HepG2 (cell line): ENCODE measurements around the gene COMP. TPM values are rescaled to one million over a fixed set of nuclear protein-coding genes. Genes with fewer than 3 reads are reported as not detected.

Experiments used
- CENPBD1 ChIP-seq: sonication (generic); formaldehyde crosslinking; IDR thresholded peaks from 2 replicates; pipeline ENCODE4 v1.8.0; 2022; ENCODE audit warnings: missing genetic modification reagents, low read depth, mild to moderate bottlenecking, borderline replicate concordance
- GABPB1 ChIP-seq: IDR thresholded peaks from 2 replicates; pipeline ENCODE4 v1.6.1; 2016; ENCODE audit warnings: mild to moderate bottlenecking, missing genetic modification reagents, moderate library complexity, missing compliant biosample characterization
- HCFC1 ChIP-seq: fragments of 150-350 bp; IDR thresholded peaks from 2 replicates; pipeline ENCODE4 v1.6.1; 2014; ENCODE audit warnings: low read depth, low read length
- HDAC2 ChIP-seq: sonication (generic); formaldehyde crosslinking; IDR thresholded peaks from 2 replicates; pipeline ENCODE4 v1.4.0; 2020; ENCODE audit warnings: missing genetic modification reagents
- KDM4B ChIP-seq: sonication (generic); formaldehyde crosslinking; IDR thresholded peaks from 2 replicates; pipeline ENCODE4 v1.4.0; 2020; ENCODE audit warnings: missing genetic modification reagents
- NKX3-1 ChIP-seq: sonication (generic); formaldehyde crosslinking; IDR thresholded peaks from 2 replicates; pipeline ENCODE4 v1.5.0; 2020; ENCODE audit warnings: missing genetic modification reagents
- SALL1 ChIP-seq: sonication (generic); formaldehyde crosslinking; IDR thresholded peaks from 2 replicates; pipeline ENCODE4 v1.8.0; 2022; ENCODE audit warnings: mild to moderate bottlenecking, missing genetic modification reagents
- SIX4 ChIP-seq: sonication (generic); formaldehyde crosslinking; IDR thresholded peaks from 2 replicates; pipeline ENCODE4 v1.4.0; 2020; ENCODE audit warnings: missing genetic modification reagents
- SOX6 ChIP-seq, 2 experiments: fragments of 450-650 bp in 1 of 2; sonication (generic) in 1 of 2; formaldehyde crosslinking in 1 of 2; IDR thresholded peaks; 2 replicates each; pipeline versions ENCODE4 v1.4.0 to v1.6.1; 2017 to 2020; ENCODE audit warnings: antibody characterized with exemption in 1 of 2, mild to moderate bottlenecking in 1 of 2, missing genetic modification reagents in 1 of 2
- ZBED4 ChIP-seq: sonication (generic); formaldehyde crosslinking; IDR thresholded peaks from 2 replicates; pipeline ENCODE4 v1.4.0; 2020; ENCODE audit warnings: missing genetic modification reagents, borderline replicate concordance
- ZNF138 ChIP-seq: sonication (generic); formaldehyde crosslinking; IDR thresholded peaks from 2 replicates; pipeline ENCODE4 v1.5.0; 2020; ENCODE audit warnings: mild to moderate bottlenecking, low read depth, missing genetic modification reagents
- ZNF550 ChIP-seq: sonication (generic); formaldehyde crosslinking; IDR thresholded peaks from 2 replicates; pipeline ENCODE4 v1.4.0; 2020; ENCODE audit warnings: mild to moderate bottlenecking, missing genetic modification reagents, borderline replicate concordance
- ZNF563 ChIP-seq: sonication (generic); formaldehyde crosslinking; IDR thresholded peaks from 2 replicates; pipeline ENCODE4 v1.8.0; 2022; ENCODE audit warnings: mild to moderate bottlenecking, moderate library complexity, missing genetic modification reagents
- ZNF720 ChIP-seq: sonication (generic); formaldehyde crosslinking; IDR thresholded peaks from 2 replicates; pipeline ENCODE4 v1.4.0; 2020; ENCODE audit warnings: missing genetic modification reagents
- ZSCAN29 ChIP-seq: sonication (generic); formaldehyde crosslinking; conservative IDR thresholded peaks from 2 replicates; pipeline ENCODE4 v1.4.0; 2020; ENCODE audit warnings: mild to moderate bottlenecking, missing genetic modification reagents
- polyA plus RNA-seq, 8 experiments: library from polyadenylated mRNA; depleted of rRNA in 3 of 8; stranded (reverse) in 7 of 8; unstranded in 1 of 8; fragments of >200 nt; fragmentation: Illumina TruSeq in 4 of 8; extraction: Trizol in 4 of 8; gene quantifications; 2 replicates each; pipeline versions ENCODE4 v1.2.1 to v1.2.3, GENCODE V29; 2011 to 2016; ENCODE audit warnings: low read depth in 4 of 8, missing spikeins in 1 of 8, mixed read lengths in 1 of 8; ENCODE audit not compliant: insufficient read depth in 1 of 8
- total RNA-seq, 5 experiments: library from RNA; depleted of rRNA; stranded (reverse); fragments of >200 nt; fragmentation: Illumina TruSeq; extraction: Trizol; gene quantifications; 2 replicates each; pipeline ENCODE4 v1.2.3, GENCODE V29; 2016; ENCODE audit warnings: low read depth in 1 of 5
- TF ChIP-seq, protein P1 (sequence below), 2 experiments: sonication (generic) in 1 of 2; formaldehyde crosslinking in 1 of 2; IDR thresholded peaks; 2 replicates each; pipeline versions ENCODE4 v1.4.0 to v1.6.1; 2016 to 2020; ENCODE audit warnings: borderline replicate concordance in 1 of 2, low read depth in 1 of 2, mild to moderate bottlenecking in 1 of 2, missing genetic modification reagents in 1 of 2

Gene COMP
- total and polyA plus RNA-seq, 2 of the 13 experiments (the other 11 are each of a cell fraction or from before 2014, with no cell fraction given): 0.04 to 0.13 TPM

DNA sequence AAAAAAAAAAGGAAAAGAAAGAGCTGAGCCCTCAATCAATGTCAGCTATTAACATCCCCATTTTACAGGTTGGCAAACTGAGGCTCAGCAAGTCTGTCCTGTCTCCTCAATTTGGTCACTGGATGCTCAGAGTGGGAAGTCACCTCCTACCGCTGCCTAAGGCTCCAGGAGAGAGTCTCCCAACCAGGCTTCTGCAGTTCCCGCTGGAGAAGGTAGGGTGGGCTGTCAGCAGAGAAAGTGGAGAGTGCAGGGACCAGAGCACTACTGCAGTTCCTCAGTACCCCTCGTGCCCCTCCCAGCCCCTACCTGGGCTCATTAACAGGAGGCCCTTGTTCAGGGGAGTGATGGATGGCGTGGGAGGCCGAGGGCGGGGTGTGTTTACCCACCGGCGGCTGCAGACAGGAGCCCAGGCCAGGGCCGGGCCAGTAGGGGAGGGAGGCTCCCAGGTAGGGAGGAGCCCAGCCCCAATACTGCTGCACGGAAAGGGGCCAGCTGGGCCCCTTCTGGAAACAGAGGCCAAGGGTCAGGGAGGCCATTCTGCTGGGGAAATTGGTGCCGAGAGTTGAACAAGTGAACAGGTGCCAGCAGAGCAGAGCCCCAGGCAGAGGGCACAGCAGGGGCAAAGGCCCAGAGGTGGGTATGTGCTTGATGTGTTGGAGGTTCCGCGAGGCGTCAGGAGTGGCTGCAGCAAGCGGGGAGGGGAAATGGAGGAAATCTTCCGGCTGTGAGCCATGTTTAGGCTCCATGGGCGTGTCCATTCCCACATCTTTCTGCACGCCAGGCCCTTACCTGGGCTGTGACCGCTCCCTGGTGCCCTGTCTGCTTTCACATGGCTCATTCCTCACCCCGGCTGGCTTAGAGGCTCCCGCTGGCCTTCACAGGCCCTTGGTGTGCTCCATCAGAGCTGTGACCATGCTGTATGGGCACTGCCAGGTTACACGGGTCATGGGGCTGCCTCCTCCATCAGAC lies 7.6 kb upstream of the COMP start (continued):
- TF ChIP-seq ZBED4 (no peak), ZNF563 (CRISPR knock-in tag) (0 out of 2 replicates have a peak, but pooled peaks have one; percentile 51), HCFC1 (no peak), ZNF138 (CRISPR knock-in tag) (no peak), ZNF720 (no peak), ZNF550 (CRISPR knock-in tag) (no peak), HDAC2 (CRISPR knock-in tag) (peak; percentile 64), NKX3-1 (CRISPR knock-in tag) (no peak), SOX6 (IDR thresholded peaks at IDR 0.05) (no peak), SOX6 (CRISPR knock-in tag; IDR thresholded peaks at IDR 0.05) (peak; percentile 72), CENPBD1 (CRISPR knock-in tag) (no peak), SIX4 (CRISPR knock-in tag) (no peak), SALL1 (peak; percentile 33; the same call in 1 of the 2 replicates), ZSCAN29 (CRISPR knock-in tag) (no peak), GABPB1 (CRISPR knock-in tag) (no peak; the same call in 1 of the 2 replicates), KDM4B (no peak)
- TF ChIP-seq, protein P1, sequence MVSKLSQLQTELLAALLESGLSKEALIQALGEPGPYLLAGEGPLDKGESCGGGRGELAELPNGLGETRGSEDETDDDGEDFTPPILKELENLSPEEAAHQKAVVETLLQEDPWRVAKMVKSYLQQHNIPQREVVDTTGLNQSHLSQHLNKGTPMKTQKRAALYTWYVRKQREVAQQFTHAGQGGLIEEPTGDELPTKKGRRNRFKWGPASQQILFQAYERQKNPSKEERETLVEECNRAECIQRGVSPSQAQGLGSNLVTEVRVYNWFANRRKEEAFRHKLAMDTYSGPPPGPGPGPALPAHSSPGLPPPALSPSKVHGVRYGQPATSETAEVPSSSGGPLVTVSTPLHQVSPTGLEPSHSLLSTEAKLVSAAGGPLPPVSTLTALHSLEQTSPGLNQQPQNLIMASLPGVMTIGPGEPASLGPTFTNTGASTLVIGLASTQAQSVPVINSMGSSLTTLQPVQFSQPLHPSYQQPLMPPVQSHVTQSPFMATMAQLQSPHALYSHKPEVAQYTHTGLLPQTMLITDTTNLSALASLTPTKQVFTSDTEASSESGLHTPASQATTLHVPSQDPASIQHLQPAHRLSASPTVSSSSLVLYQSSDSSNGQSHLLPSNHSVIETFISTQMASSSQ (IDR thresholded peaks at IDR 0.05; ENCODE audit: low read depth): no peak
- TF ChIP-seq, protein P1 (CRISPR knock-in tag; IDR thresholded peaks at IDR 0.05; ENCODE audit: borderline replicate concordance): peak; percentile 48; the same call in 1 of the 2 replicates
